Cardiac muscle cell (in vitro differentiated cells and primary cell): Measurements from ENCODE around the gene TRIO. TPM values are rescaled to one million over a fixed set of nuclear protein-coding genes. Genes with fewer than 3 reads are reported as not detected.

Experiments used
- DNase-seq, 2 donors: peaks; one replicate each; pipeline versions ENCODE4 v3.0.0 to v3.0.0-alpha.2; 2010 to 2017; ENCODE audit warnings: low read depth in 1 of 2, low spot score in 1 of 2
- H3K27ac ChIP-seq: fragments of 200-600 bp; sonication (generic); 2 replicates; pipeline ENCODE4 v1.5.1; 2016
- H3K27me3 ChIP-seq: fragments of 200-600 bp; sonication (generic); 2 replicates; pipeline ENCODE4 v1.6.0; 2016; ENCODE audit warnings: control low read depth
- H3K36me3 ChIP-seq: fragments of 200-600 bp; sonication (generic); 2 replicates; pipeline ENCODE4 v1.5.1; 2016; ENCODE audit warnings: control low read depth
- H3K4me1 ChIP-seq: fragments of 200-600 bp; sonication (generic); 2 replicates; pipeline ENCODE4 v1.8.1; 2017; ENCODE audit warnings: low read depth, mild to moderate bottlenecking, mixed run types
- H3K4me3 ChIP-seq: fragments of 200-600 bp; sonication (generic); 2 replicates; pipeline ENCODE4 v1.5.1; 2016; ENCODE audit warnings: mild to moderate bottlenecking
- H3K9me3 ChIP-seq: fragments of 200-600 bp; sonication (generic); 2 replicates; pipeline ENCODE4 v1.5.1; 2017; ENCODE audit warnings: low read depth, mild to moderate bottlenecking, control low read depth
- CTCF ChIP-seq: IDR thresholded peaks from 2 replicates; pipeline ENCODE4 v1.5.1; 2012; ENCODE audit warnings: low read depth, mild to moderate bottlenecking, low read length
- polyA plus RNA-seq: library from polyadenylated mRNA; unstranded; fragments of >200 nt; fragmentation: Nextera tagmentation; extraction: Ambion mirVana; gene quantifications from 2 replicates; pipeline ENCODE4 v1.2.1, GENCODE V29; 2016
- total RNA-seq: library from RNA; depleted of rRNA; stranded (reverse); fragments of >200 nt; gene quantifications from 2 replicates; pipeline ENCODE4 v1.2.3, GENCODE V29; 2016

TRIO gene
- total and polyA plus RNA-seq, 2 experiments from 2014 or later: 15.5 to 104 TPM

GRCh38 chr5:14426521-14426920 is 283.4 kb downstream of the TRIO start:
- no peak for DNase-seq
- Histone ChIP-seq H3K4me3 (no peak overlapping the region), H3K36me3 (peaks cover 9% of the 10 kb centered on the region), H3K4me1 (no peaks in the 10 kb centered on the region), H3K27me3 (no peaks in the 10 kb centered on the region), H3K9me3 (no peaks in the 10 kb centered on the region), H3K27ac (no peak overlapping the region)
- TF ChIP-seq CTCF: no peak

GRCh38 chr5:14428302-14429081 is 285.4 kb downstream of the TRIO start:
- no peaks in the 10 kb centered on the region for H3K9me3 ChIP-seq
- H3K4me3 ChIP-seq: no peak overlapping the region
- no peak for DNase-seq
- H3K36me3 ChIP-seq: no peaks in the 10 kb centered on the region
- no peak for TF ChIP-seq CTCF
- H3K27me3 ChIP-seq: no peaks in the 10 kb centered on the region
- peak overlapping the region; percentile 2 for H3K27ac ChIP-seq
- no peaks in the 10 kb centered on the region for H3K4me1 ChIP-seq

- Histone ChIP-seq H3K9me3 (no peaks in the 10 kb centered on the region), H3K27ac (peak overlapping the region; percentile 20), H3K27me3 (no peaks in the 10 kb centered on the region), H3K36me3 (no peaks in the 10 kb centered on the region), H3K4me1 (no peaks in the 10 kb centered on the region), H3K4me3 (no peak overlapping the region)
- no peak for TF ChIP-seq CTCF
- DNase-seq: peak in 1 of 2 donors; percentile 17
Observed at GRCh38 chr5:14429101-14430050, 286.2 kb downstream of the TRIO start.

- Histone ChIP-seq H3K27me3 (no peaks in the 10 kb centered on the region), H3K4me3 (no peak overlapping the region), H3K9me3 (no peaks in the 10 kb centered on the region), H3K4me1 (no peaks in the 10 kb centered on the region), H3K27ac (no peak overlapping the region), H3K36me3 (no peaks in the 10 kb centered on the region)
- no peak for TF ChIP-seq CTCF
- no peak for DNase-seq
Observed at GRCh38 chr5:14431534-14431933, 288.4 kb downstream of the TRIO start.

- no peak for TF ChIP-seq CTCF
- no peak for DNase-seq
- Histone ChIP-seq H3K4me3 (no peak overlapping the region), H3K36me3 (no peaks in the 10 kb centered on the region), H3K9me3 (no peaks in the 10 kb centered on the region), H3K27me3 (no peaks in the 10 kb centered on the region), H3K4me1 (no peaks in the 10 kb centered on the region), H3K27ac (no peak overlapping the region)
Observed at GRCh38 chr5:14432931-14433589, 289.9 kb downstream of the TRIO start.
